GM18511 (cell line): Measurements from ENCODE around the gene CCT6B.

Source experiments
- ATAC-seq: cut with Tn5 transposase; IDR thresholded peaks from one replicate; pipeline ENCODE4 v1.9.1; 2021; ENCODE audit warnings: mild to moderate bottlenecking, moderate library complexity; ENCODE audit not compliant: unreplicated experiment

Gene CCT6B

DNA sequence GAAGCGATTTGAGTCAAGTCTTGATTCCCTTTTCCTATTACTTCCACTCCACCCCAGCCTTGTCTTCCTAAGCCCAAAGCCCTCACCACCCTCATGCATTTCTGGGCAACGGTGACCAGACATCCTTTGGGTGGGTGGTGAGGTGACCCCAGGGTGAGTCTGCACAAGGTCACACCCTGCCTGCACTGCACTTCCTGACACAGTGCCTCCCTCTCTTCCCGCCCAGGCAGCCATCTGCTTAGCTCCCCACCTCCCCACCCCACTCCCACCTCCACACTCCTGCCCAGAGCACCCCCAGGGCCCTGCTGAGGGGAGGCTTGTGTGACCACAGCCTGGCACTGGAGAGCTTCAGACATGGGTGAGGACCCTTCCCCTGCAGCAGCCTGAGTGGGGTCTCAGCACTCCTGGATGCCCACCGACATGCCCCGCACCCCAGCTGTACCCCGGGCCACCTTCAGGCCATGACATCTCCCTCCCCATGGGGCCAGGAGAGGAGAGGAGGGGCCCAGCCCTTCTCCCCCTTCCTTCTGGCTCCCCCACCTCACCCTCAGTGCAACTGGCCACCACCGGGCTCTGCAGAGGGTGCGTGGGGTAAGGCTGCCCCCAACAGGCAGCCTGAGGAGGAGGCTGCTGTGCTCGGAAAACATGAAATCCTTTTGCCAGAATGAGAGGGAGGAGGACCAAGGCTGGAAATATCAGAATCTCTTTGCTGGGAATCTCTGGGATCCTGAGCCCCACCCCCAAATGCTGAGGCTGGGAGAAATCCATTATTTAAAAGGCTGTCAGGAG is 68.6 kb downstream of the CCT6B start:
- no peak for ATAC-seq

DNA sequence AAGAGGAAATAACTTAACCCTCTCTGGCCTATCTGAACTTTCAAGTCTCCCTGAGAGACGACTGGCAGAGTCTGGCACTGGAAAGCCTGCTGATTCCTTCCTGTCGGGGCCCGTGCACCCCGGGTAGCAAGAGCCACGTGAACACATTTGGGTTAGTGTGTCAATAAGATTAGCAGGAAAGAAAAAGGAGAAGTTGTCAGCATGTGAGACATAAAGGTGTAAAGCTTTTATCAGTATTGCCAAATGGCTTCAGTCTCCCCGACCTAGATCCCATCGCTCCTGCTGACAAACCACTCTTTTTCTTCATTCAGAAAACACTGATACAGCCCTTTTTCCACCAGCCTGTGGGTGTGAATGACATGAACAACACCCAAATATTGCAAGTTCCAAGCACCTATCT is 74.4 kb downstream of the CCT6B start:
- no peak for ATAC-seq

DNA sequence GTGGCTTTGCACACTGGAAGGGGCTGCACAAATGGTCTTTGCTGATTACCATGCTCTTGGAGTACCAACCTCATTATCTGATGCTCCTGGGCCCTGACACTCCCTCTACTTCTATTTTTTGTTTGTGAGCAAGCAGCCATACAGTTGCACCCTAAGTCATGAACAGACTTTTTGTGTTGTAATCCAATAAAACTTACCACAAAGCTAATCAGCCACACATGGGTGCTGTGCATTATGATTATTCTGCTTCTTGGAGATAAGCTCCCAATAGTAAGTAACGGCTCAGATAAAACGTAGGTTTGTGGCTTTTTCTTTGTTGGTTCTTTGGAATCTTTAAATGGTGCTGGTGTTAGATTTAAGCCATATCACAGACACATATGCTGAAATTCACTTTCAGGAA is 76.2 kb downstream of the CCT6B start:
- no peak for ATAC-seq

DNA sequence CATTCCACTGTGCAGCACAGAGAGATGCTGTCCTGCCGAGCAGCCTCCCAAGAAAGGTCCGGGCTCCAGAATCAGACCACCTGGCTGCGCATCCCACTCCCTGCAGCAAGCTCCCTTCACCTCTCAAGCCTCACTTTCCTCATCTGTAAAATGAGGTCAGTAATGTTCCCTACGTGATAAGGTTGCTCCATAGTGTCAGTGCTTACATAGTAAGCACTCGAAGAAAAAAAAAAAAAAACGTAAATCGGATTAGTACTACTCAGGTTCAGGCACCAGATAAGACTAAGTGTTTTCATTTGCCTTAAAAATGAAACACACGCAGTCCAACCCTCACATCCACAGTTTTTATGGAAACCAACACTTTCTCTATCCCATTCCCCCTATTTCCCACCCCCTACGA is 76.7 kb downstream of the CCT6B start:
- no peak for ATAC-seq

DNA sequence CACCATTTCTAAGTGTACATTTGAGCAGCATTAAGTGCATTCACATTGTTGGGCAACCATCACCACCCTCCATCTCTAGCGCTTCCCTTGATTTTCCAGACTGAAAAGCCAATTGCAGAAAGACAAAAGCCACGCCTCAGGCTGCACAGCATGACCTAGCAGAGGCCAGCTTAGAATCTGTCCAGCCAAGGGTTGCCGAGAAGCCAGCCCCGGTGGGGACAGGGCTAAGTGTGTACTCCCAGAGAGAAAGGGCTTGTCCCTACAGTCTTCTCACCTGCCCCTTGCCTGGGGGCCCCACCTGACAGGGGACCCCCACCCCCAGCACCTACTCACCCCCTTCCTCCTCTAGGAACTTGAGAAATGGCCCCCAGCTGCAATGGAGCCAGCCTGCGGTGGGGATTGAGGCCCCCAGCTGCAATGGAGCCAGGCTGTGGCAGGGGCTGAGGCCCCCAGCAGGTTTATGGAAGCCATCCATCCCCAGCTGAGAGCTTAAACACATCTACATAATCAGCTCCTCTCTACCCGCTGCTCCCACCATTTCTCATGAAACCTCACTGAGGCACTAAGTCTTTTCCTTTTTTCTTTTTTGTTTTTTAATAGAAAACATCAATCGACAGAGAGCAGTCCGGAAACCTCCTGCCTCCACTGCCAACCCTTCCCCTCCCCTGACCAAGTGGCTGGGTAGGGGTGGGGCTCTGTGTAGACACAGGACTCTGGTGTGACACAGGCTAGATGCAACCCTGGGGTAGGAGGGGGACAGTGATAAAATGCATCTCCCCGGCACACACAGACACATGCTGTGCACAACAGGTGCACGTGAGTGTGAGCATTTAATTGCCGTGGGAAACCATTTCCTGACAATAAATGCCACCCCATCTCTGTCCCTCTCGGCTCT is 77.9 kb downstream of the CCT6B start:
- no peak for ATAC-seq

DNA sequence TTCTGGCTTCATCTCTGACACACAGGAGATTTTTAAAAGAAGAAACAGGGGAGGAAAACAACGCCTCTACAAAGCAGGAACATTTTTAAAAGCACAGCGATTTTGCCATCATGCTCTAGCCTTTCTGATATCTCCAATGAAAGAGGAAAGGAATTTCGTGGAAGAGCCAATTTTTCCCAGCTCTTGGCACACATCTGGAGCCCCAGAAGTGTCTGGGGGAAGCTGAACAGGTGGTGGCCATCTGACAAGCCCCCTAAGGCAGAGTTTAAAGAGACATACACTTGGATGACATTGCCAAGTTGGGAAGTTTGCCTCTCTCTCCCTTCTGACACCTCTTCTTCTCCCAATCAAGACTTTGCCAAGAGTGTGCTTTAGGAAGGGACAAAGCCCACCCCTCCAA is 82.1 kb downstream of the CCT6B start:
- no peak for ATAC-seq
